ENCODE data around the gene CARHSP1. TPM values are rescaled to one million over a fixed set of nuclear protein-coding genes. Genes with fewer than 3 reads are reported as not detected.

Gene CARHSP1
- total RNA-seq, 1 experiment from 2014 or later, result 79.7 TPM

GRCh38 chr16:8832717-8833105, 36.1 kb downstream of the CARHSP1 start:
- Histone ChIP-seq H3K9ac (ENCODE audit: low read length) (no peak overlapping the region), H3K27ac (ENCODE audit: low read depth, low read length) (no peak overlapping the region), H3K4me1 (ENCODE audit: control insufficient read depth in 1 of 2, insufficient read depth in 2 of 2, low read length in 2 of 2) (no peaks in the 10 kb centered on the region), H3K79me2 (ENCODE audit: insufficient read depth, low read length) (peaks cover 56% of the 10 kb centered on the region), H2AFZ (ENCODE audit: low read depth, low read length, poor library complexity, severe bottlenecking) (no peak overlapping the region), H3K9me3 (ENCODE audit: control insufficient read depth in 1 of 2, insufficient read depth in 1 of 2, low read depth in 1 of 2, low read length in 2 of 2) (no peaks in the 10 kb centered on the region), H3K4me2 (ENCODE audit: low read length) (no peak overlapping the region), H3K4me3 (replicated peaks in 1 of 2; ENCODE audit: low read depth in 1 of 2, low read length in 2 of 2) (no peak overlapping the region), H3K36me3 (ENCODE audit: control insufficient read depth in 1 of 2, insufficient read depth in 2 of 2, low read length in 2 of 2) (peaks cover 11 to 34% of the 10 kb centered on the region in 2 experiments; a peak in 3 of 4 replicates), H3K27me3 (ENCODE audit: insufficient read depth, low read length) (no peaks in the 10 kb centered on the region), H3K9me2 (ENCODE audit: insufficient read depth) (no peaks in the 10 kb centered on the region), H4K20me1 (ENCODE audit: insufficient read depth) (no peaks in the 10 kb centered on the region)
- no peak for ATAC-seq
- BruUV-seq (replicated peaks), result no TSS peak
- DNase-seq (ENCODE audit: low read depth, low spot score), result no peak
- ChIA-PET RAD21 (ENCODE audit: low non-redundant PET in 1 of 2, low total read pairs in 2 of 2, uncharacterized antibody in 2 of 2, unreplicated experiment in 2 of 2) (no interaction called here), CTCF (no interaction called here), POLR2A (no interaction called here)
- intact Hi-C loops (cut with micrococcal nuclease), result no loop called here
- no peak for TF ChIP-seq FOSL1 (IDR thresholded peaks at IDR 0.05; ENCODE audit: low read depth)
- TF ChIP-seq CBX3 (IDR thresholded peaks at IDR 0.05; ENCODE audit: low read depth), result no peak
- no peak for TF ChIP-seq MAX (IDR thresholded peaks at IDR 0.05)
- TF ChIP-seq JUND (IDR thresholded peaks at IDR 0.05), result no peak
- no peak for TF ChIP-seq CEBPB (IDR thresholded peaks at IDR 0.05; ENCODE audit: low read depth)
- TF ChIP-seq SP1 (IDR thresholded peaks at IDR 0.05; ENCODE audit: low read depth), result no peak
- TF ChIP-seq ZFX (IDR thresholded peaks at IDR 0.05), result no peak
- no peak for TF ChIP-seq RAD21 (IDR thresholded peaks at IDR 0.05; ENCODE audit: low read depth)
- TF ChIP-seq ELF1 (IDR thresholded peaks at IDR 0.05; ENCODE audit: borderline replicate concordance, low read depth), result no peak
- no peak for TF ChIP-seq CTCF (IDR thresholded peaks at IDR 0.05 in 2 of 3, conservative IDR thresholded peaks at IDR 0.05 in 1 of 3; ENCODE audit: borderline replicate concordance in 1 of 3, insufficient read depth in 1 of 3, low read depth in 2 of 3, low read length in 2 of 3)
- TF ChIP-seq POLR2A (IDR thresholded peaks at IDR 0.05; ENCODE audit: borderline replicate concordance, extremely low read depth, insufficient read depth, insufficient read length), result no peak
